Activated CD4-positive, alpha-beta T cell treated with anti-CD3 and anti-CD28 coated beads for 1 hour (primary cell): Measurements from ENCODE around the gene FBLN2.

ENCODE experiments used
- DNase-seq: peaks from one replicate; pipeline ENCODE4 v3.0.0-alpha.2; 2020

The FBLN2 gene

DNA sequence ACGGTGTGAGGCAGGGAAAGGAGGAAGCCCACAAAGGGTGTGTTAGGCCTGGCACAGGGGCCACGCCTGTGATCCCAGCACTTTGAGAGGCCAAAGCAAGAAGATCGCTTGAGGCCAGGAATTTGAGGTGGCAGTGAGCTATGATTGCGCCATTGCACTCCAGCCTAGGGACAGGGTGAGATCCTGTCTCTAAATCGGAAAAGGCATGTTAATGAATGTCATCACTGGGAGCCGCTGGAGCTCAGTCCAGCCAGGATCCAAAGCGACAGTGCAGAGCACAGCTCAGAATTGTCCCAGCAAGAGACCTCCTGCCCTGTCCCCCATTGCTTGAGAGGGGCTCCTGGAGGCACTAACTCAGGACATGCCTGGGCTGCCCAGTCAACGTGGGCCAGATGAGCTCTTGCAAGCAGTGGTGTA lies 15.0 kb upstream of the FBLN2 start:
- no peak for DNase-seq

GRCh38 chr3:13535526-13535875 lies 13.4 kb upstream of the FBLN2 start:
- no peak for DNase-seq

DNA sequence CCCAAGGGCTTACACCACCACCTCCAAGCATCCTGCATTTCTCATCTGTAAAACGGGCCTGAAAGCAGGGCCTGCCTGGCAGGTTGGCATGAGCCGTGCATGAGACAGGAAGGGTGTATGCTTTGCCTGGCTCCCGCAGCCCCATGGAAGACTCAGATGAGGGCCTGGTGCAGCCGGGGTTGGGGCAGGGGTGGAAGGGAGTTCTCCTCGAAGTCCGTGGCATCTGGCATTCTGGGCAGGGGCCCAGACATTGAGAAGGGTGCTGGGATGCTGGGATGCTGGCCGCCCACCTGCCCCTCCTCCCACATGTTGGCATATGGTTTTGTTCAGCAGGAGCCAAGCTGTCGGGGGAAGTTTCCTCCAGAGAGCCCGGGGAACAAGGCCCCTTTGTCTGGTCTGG lies 13.0 kb upstream of the FBLN2 start:
- no peak for DNase-seq

- DNase-seq, result no peak
Measured at GRCh38 chr3:13536432-13536831, 12.5 kb upstream of the FBLN2 start.

- no peak for DNase-seq
Measured at GRCh38 chr3:13536832-13537231, 12.1 kb upstream of the FBLN2 start.

DNA sequence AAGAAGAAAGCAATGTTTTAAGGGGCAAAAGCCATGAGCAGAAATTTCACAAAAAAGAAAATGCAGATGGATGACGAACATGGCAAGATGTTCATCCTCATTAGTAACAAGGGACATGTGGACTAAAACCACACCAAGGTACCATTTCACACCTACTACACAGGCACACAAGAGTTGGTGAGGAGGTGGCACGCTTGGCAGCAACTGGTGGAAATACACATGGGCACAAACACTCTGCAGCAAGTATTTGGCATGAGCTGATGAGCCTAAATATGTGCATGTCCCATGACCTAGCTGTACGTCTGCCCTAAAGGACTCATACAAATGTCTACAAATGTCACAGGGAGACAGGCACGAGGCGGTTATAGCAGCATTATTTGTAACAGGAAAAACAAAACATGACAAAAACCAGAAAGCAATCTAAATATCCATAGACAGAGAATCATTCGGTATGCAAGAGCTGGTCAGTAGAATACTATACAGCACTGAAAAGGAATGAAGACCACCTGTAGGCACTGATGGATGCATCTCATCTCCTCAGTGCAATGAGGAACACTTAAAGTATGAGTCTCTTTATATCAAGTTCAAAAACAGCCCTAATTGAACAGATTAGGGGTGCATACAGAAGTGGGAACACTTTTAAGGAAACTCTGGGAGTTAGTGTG lies 11.5 kb upstream of the FBLN2 start:
- no peak for DNase-seq

GRCh38 chr3:13537909-13538296 lies 11.0 kb upstream of the FBLN2 start:
- no peak for DNase-seq

DNA sequence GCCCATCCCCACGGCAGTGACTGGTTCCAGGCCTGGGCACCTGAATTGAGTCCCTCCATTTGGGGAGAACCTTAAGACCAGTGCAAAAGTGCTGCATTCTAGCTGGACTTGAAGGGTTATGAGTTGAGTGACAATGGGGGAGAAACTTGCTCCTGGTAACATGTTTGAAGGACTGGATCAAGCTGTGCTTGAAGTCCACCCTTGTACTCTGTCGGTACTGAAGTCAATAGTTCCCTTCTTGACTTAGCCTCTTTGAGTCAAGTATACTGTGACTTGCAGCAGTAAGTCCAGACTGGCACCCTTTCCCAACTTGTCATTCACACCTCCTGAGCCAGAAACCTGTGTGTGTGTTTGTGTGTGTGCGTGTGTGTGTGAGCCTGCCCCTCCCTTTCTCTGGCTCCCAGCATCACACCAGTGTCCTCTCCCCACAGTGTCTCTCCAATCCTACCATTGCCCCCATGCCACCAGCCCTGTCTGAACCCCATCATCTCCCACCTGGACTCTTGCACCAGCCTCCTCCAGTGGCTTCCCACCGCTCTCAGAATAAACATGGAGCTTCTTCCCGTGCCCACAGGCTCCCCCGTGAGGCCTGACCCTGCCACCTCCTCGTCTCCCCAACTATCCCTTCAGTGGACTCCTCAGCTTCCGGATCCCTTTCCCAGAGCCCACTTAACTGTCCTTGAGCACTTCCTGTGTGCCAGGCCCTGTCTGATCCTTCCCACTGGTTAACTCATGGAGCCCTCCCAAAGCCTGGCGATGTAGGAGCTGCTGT lies 10.2 kb upstream of the FBLN2 start:
- DNase-seq, result no peak

GRCh38 chr3:13539292-13539638 lies 9.7 kb upstream of the FBLN2 start:
- DNase-seq, result no peak

DNA sequence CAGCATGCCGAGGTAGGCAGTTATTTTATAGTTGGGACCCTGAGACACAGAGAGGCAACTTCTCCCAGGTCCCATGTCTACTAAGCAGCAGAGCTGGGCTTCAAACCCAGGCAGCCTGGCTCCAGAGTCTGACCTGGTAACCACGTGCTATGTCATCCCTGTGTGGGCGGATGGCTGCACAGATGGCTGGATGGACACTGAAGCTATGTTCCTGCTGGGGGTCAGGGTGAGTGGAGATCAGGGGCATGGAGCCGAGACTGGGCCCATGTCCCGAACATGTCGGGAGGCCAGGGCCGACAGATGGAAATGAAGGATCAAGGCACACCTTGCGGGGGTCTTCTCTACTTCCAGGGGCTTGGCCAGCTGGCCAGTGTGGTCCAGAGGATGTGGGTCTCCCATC lies 9.3 kb upstream of the FBLN2 start:
- no peak for DNase-seq

- no peak for DNase-seq
Measured at GRCh38 chr3:13540297-13540995, 8.5 kb upstream of the FBLN2 start.

DNA sequence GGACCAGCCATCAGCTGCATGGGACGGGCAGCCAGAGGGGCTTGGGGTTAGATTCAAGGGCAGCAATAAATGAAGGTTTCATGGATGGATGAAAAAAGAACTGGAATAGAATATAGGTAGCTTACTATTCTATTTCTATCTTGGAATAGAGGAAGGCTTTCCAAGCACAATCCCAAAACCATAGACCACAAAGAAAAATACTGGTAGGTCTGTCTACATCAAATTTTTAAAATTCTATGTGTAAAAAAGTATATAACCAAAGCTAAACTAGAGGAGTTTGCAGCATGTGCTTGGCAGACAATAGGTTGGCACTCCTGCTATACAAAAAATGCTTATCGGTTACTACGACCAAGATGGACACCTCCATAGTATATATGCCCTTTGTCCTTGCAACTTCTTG lies 7.2 kb upstream of the FBLN2 start:
- no peak for DNase-seq

DNA sequence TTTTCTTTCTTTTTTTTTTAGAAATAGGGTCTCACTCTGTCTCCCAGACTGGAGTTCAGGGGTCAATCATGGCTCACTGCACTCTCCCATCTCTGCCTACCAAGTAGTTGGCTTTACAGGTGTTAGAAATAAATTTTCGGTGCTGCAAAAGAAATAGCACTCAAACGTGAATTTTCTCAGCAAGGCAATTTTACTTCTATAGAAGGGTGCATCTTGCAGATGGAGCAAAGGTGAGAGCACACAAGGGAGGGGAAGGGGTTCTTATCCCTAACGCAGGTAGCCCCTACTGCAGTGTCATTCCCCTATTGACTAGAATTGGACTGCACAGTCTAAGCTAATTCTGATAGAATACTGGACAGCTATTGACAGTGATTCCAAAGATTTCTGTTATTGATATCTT lies 6.8 kb upstream of the FBLN2 start:
- no peak for DNase-seq

- DNase-seq, result no peak
Measured at GRCh38 chr3:13543253-13543652, 5.7 kb upstream of the FBLN2 start.

GRCh38 chr3:13544293-13544831 lies 4.6 kb upstream of the FBLN2 start:
- peak; percentile 15 for DNase-seq

GRCh38 chr3:13544951-13545651 lies 3.8 kb upstream of the FBLN2 start:
- DNase-seq, result no peak

GRCh38 chr3:13545952-13546454 lies 2.9 kb upstream of the FBLN2 start:
- no peak for DNase-seq

- DNase-seq, result no peak
Measured at GRCh38 chr3:13546667-13547171, 2.2 kb upstream of the FBLN2 start.

GRCh38 chr3:13547591-13548371 lies 1.1 kb upstream of the FBLN2 start:
- DNase-seq, result no peak

- no peak for DNase-seq
Measured at GRCh38 chr3:13549623-13550422, 898 bp downstream of the FBLN2 start.

DNA sequence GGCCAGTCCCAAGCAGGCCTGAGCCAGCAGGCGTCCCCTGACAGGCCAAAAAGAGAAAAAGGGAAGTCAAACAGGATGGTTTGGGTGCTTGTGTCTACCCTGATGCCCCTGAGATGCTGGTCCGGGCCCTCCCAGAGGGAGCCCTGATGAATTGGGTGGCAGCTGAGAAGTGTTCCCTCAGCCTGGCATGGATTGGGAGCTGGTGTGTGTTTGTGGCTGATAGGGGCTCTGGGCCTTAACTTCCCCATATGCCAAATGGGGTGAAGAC lies 1.4 kb downstream of the FBLN2 start:
- DNase-seq, result no peak
